Suprapubic skin (tissue), 3 donors: ENCODE data around the gene LCT.

ENCODE experiments used
- EP300 ChIP-seq: sonication (generic); formaldehyde crosslinking; IDR thresholded peaks from one replicate; pipeline ENCODE4 v1.6.1; 2017; ENCODE audit warnings: antibody characterized with exemption
- POLR2A ChIP-seq, 2 donors: fragments of 450-650 bp; IDR thresholded peaks; one replicate each; pipeline ENCODE4 v1.6.1; 2017; ENCODE audit warnings: antibody characterized with exemption in 2 of 2, mild to moderate bottlenecking in 2 of 2, moderate library complexity in 2 of 2
- TF ChIP-seq, protein P1 (sequence below), 2 donors: fragments of 200-600 bp in 1 of 2; fragments of 450-650 bp in 1 of 2; sonication (generic) in 1 of 2; IDR thresholded peaks; one replicate each; pipeline ENCODE4 v1.5.1; 2016 to 2019; ENCODE audit warnings: antibody characterized with exemption in 2 of 2, mild to moderate bottlenecking in 1 of 2, moderate library complexity in 1 of 2

DNA sequence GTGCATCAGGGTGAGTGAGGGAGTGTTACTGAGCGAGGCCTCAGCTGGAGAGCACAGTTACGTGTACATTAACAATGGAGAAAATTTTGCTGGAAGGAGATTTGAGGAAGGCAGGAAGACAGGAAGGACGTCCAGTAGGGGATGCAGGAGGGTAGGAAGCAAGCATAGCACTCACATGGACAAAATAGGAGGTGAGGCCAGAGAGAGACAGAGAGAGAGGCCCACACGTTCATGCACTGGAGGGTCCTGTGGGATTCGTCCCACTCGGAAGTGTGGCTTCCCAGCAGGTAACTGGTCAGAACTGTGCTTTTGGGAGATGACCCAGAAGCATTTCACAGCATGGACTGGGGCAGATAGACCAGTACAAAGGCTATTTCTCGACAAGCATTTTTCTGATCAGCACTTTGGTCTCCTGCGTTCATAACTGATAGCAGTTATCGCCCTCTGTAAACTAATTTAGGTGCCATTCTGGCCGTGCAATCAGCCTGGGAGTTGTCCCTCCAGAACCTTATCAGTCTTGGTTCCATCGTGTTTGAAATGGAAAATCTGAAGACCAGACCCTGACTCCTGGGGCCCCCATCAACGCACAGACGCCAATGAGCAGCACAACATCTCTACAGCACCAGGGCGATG, 5.7 kb downstream of the LCT start:
- TF ChIP-seq, protein P1, sequence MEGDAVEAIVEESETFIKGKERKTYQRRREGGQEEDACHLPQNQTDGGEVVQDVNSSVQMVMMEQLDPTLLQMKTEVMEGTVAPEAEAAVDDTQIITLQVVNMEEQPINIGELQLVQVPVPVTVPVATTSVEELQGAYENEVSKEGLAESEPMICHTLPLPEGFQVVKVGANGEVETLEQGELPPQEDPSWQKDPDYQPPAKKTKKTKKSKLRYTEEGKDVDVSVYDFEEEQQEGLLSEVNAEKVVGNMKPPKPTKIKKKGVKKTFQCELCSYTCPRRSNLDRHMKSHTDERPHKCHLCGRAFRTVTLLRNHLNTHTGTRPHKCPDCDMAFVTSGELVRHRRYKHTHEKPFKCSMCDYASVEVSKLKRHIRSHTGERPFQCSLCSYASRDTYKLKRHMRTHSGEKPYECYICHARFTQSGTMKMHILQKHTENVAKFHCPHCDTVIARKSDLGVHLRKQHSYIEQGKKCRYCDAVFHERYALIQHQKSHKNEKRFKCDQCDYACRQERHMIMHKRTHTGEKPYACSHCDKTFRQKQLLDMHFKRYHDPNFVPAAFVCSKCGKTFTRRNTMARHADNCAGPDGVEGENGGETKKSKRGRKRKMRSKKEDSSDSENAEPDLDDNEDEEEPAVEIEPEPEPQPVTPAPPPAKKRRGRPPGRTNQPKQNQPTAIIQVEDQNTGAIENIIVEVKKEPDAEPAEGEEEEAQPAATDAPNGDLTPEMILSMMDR (IDR thresholded peaks at IDR 0.05) = no peak
- TF ChIP-seq POLR2A (IDR thresholded peaks at IDR 0.05) (no peak), EP300 (no peak)
